ENCODE measurements around the gene TENT5C.

DNA sequence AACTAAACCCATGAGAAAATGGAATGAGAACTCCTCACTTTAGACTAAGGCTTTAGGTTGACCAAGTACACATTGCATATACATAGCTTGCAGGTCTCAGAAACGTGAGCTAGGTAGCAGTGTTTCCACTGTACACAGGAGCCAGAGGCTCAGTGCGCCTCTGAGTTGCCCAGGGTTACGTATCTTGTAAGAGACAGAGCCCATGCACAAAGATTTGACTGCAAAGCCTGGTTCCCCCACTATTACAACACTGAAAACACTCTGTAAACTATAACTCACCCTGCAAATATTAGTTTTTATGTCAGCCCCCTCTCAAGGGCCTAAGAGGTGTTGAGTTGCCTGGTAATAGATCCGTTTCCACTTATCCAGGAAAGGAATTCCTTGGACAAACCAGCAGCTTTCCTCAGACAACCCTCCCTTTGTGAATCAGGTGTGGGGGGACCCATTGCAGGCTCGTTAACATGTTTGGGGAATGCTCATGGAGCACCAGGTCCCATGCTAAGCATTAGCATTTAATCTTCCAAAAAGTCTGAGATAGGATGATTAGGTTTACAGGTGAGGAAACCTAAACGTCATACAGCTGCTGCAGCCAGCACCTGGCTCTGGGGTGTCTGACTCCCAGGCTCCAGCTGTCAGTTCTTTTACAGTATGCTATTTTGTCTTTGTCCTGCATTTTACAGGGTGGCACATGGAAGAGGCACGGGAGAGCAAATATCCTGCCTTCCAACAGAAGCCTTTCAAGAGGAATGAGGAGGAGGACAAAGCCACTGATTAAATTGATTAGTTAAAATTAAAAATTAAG, 25.7 kb downstream of the TENT5C start:
- no peak for TF ChIP-seq MEF2A (IDR thresholded peaks at IDR 0.05; ENCODE audit: borderline replicate concordance, low read depth)
- TF ChIP-seq TCF12 (IDR thresholded peaks at IDR 0.05): no peak
- TF ChIP-seq, protein P1, sequence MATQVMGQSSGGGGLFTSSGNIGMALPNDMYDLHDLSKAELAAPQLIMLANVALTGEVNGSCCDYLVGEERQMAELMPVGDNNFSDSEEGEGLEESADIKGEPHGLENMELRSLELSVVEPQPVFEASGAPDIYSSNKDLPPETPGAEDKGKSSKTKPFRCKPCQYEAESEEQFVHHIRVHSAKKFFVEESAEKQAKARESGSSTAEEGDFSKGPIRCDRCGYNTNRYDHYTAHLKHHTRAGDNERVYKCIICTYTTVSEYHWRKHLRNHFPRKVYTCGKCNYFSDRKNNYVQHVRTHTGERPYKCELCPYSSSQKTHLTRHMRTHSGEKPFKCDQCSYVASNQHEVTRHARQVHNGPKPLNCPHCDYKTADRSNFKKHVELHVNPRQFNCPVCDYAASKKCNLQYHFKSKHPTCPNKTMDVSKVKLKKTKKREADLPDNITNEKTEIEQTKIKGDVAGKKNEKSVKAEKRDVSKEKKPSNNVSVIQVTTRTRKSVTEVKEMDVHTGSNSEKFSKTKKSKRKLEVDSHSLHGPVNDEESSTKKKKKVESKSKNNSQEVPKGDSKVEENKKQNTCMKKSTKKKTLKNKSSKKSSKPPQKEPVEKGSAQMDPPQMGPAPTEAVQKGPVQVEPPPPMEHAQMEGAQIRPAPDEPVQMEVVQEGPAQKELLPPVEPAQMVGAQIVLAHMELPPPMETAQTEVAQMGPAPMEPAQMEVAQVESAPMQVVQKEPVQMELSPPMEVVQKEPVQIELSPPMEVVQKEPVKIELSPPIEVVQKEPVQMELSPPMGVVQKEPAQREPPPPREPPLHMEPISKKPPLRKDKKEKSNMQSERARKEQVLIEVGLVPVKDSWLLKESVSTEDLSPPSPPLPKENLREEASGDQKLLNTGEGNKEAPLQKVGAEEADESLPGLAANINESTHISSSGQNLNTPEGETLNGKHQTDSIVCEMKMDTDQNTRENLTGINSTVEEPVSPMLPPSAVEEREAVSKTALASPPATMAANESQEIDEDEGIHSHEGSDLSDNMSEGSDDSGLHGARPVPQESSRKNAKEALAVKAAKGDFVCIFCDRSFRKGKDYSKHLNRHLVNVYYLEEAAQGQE (IDR thresholded peaks at IDR 0.05; ENCODE audit: low read depth, low read length): no peak
- TF ChIP-seq JUND (IDR thresholded peaks at IDR 0.05): no peak
- TF ChIP-seq, protein P2, sequence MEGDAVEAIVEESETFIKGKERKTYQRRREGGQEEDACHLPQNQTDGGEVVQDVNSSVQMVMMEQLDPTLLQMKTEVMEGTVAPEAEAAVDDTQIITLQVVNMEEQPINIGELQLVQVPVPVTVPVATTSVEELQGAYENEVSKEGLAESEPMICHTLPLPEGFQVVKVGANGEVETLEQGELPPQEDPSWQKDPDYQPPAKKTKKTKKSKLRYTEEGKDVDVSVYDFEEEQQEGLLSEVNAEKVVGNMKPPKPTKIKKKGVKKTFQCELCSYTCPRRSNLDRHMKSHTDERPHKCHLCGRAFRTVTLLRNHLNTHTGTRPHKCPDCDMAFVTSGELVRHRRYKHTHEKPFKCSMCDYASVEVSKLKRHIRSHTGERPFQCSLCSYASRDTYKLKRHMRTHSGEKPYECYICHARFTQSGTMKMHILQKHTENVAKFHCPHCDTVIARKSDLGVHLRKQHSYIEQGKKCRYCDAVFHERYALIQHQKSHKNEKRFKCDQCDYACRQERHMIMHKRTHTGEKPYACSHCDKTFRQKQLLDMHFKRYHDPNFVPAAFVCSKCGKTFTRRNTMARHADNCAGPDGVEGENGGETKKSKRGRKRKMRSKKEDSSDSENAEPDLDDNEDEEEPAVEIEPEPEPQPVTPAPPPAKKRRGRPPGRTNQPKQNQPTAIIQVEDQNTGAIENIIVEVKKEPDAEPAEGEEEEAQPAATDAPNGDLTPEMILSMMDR (IDR thresholded peaks at IDR 0.05): no peak
- TF ChIP-seq EZH2phosphoT487 (IDR thresholded peaks at IDR 0.05; ENCODE audit: borderline replicate concordance, low read depth): no peak
- TF ChIP-seq, protein P3, sequence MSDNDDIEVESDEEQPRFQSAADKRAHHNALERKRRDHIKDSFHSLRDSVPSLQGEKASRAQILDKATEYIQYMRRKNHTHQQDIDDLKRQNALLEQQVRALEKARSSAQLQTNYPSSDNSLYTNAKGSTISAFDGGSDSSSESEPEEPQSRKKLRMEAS (IDR thresholded peaks at IDR 0.05; ENCODE audit: low read depth): no peak
- TF ChIP-seq, protein P4, sequence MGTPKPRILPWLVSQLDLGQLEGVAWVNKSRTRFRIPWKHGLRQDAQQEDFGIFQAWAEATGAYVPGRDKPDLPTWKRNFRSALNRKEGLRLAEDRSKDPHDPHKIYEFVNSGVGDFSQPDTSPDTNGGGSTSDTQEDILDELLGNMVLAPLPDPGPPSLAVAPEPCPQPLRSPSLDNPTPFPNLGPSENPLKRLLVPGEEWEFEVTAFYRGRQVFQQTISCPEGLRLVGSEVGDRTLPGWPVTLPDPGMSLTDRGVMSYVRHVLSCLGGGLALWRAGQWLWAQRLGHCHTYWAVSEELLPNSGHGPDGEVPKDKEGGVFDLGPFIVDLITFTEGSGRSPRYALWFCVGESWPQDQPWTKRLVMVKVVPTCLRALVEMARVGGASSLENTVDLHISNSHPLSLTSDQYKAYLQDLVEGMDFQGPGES (IDR thresholded peaks at IDR 0.05; ENCODE audit: low read depth, low read length): no peak
- TF ChIP-seq, protein P5, sequence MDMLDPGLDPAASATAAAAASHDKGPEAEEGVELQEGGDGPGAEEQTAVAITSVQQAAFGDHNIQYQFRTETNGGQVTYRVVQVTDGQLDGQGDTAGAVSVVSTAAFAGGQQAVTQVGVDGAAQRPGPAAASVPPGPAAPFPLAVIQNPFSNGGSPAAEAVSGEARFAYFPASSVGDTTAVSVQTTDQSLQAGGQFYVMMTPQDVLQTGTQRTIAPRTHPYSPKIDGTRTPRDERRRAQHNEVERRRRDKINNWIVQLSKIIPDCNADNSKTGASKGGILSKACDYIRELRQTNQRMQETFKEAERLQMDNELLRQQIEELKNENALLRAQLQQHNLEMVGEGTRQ (IDR thresholded peaks at IDR 0.05; ENCODE audit: borderline replicate concordance, low read depth, low read length): no peak
- TF ChIP-seq NFIC (IDR thresholded peaks at IDR 0.05; ENCODE audit: borderline replicate concordance): no peak
- TF ChIP-seq, protein P6, sequence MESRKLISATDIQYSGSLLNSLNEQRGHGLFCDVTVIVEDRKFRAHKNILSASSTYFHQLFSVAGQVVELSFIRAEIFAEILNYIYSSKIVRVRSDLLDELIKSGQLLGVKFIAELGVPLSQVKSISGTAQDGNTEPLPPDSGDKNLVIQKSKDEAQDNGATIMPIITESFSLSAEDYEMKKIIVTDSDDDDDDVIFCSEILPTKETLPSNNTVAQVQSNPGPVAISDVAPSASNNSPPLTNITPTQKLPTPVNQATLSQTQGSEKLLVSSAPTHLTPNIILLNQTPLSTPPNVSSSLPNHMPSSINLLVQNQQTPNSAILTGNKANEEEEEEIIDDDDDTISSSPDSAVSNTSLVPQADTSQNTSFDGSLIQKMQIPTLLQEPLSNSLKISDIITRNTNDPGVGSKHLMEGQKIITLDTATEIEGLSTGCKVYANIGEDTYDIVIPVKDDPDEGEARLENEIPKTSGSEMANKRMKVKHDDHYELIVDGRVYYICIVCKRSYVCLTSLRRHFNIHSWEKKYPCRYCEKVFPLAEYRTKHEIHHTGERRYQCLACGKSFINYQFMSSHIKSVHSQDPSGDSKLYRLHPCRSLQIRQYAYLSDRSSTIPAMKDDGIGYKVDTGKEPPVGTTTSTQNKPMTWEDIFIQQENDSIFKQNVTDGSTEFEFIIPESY (IDR thresholded peaks at IDR 0.05; ENCODE audit: borderline replicate concordance, low read depth): no peak
- no peak for TF ChIP-seq CHD2 (IDR thresholded peaks at IDR 0.05; ENCODE audit: low read length, partially characterized antibody)
- TF ChIP-seq EP300 (IDR thresholded peaks at IDR 0.05; ENCODE audit: borderline replicate concordance in 1 of 2, low read depth in 1 of 2, low read length in 1 of 2): no peak
- TF ChIP-seq TEAD4 (IDR thresholded peaks at IDR 0.05; ENCODE audit: borderline replicate concordance, insufficient read depth): no peak
